Medulla oblongata (tissue), 1 donor: ENCODE measurements around the gene KRT76.
"Not testable (repeated sequence)": the region's sequence is repeated elsewhere in the genome, so short reads cannot be mapped to it uniquely, and the experiment has no call there.

Source experiments
- DNase-seq: peaks from one replicate; pipeline ENCODE4 v3.0.0-alpha.2; 2015; ENCODE audit errors: extremely low spot score

The KRT76 gene

GRCh38 chr12:52797529-52797894 is 20.4 kb upstream of the KRT76 start:
- DNase-seq = no peak

GRCh38 chr12:52796839-52797528 is 19.8 kb upstream of the KRT76 start:
- no peak for DNase-seq

DNA sequence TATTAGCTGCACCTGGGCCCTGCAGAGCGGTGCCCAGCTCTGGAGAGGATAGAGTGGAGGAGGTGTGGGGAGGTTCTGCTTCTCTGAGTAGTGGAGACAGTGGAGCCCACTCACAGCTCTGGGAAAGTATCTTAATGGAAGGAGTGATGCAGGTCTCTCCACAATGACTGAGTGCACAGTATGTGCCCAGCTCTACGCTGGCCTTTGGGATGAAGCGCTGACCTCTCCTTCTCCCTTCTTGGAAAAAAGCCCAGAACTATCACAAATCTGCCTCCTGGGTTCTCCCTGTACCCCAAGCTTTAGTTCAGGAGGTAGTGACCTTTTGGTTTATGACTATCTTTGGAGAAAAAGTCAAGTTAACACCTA is 19.3 kb upstream of the KRT76 start:
- no peak for DNase-seq

DNA sequence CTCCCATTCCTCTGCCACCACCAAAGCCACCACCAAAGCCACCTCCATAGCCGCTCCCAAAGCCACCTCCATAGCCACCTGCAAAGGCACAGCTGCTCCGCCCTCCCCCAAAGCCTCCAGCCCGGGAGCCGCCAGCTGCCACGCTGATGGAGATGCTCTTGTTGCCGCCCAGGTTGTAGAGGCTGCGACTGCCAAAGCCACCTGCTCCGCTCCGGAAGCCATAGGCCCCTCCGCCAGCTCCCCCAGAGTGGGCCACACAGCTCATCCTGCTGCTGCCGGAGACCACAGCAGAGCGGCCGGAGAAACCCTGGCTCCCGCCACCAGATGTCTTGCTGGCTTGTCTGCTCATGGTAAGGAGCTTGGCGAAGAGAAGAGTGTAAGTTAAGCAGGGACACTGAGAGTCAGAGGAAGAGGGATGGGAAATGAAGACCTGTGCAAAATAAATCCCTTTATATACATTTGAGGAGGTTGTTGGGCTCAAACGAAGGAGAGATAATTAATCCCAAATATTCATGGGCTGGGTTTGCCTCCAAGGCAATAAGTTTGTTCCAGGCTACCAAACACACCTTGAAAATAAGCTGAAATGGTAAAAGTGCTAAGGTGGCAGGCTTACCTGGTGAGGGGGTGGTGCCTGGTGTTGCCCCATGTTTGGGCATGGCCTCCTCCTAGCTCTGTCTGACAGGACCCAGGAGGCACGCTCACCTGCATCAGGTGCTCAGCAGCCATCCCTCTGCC is 18.7 kb upstream of the KRT76 start, which contains the start of gene KRT3:
TSS of gene KRT3 (minus strand) at position 424 of the 735 bp plus-strand sequence. CDS start at position 349, 75 bp downstream.
- DNase-seq = no peak

GRCh38 chr12:52795332-52795674 is 18.2 kb upstream of the KRT76 start:
- not testable (repeated sequence) for DNase-seq

- no peak for DNase-seq
These were observed 17.6 kb upstream of the KRT76 start for GRCh38 chr12:52794479-52795331.

GRCh38 chr12:52792185-52793029 is 15.3 kb upstream of the KRT76 start:
- DNase-seq = no peak

GRCh38 chr12:52791271-52792184 is 14.4 kb upstream of the KRT76 start:
- no peak for DNase-seq

GRCh38 chr12:52790427-52791270 is 13.5 kb upstream of the KRT76 start:
- no peak for DNase-seq

DNA sequence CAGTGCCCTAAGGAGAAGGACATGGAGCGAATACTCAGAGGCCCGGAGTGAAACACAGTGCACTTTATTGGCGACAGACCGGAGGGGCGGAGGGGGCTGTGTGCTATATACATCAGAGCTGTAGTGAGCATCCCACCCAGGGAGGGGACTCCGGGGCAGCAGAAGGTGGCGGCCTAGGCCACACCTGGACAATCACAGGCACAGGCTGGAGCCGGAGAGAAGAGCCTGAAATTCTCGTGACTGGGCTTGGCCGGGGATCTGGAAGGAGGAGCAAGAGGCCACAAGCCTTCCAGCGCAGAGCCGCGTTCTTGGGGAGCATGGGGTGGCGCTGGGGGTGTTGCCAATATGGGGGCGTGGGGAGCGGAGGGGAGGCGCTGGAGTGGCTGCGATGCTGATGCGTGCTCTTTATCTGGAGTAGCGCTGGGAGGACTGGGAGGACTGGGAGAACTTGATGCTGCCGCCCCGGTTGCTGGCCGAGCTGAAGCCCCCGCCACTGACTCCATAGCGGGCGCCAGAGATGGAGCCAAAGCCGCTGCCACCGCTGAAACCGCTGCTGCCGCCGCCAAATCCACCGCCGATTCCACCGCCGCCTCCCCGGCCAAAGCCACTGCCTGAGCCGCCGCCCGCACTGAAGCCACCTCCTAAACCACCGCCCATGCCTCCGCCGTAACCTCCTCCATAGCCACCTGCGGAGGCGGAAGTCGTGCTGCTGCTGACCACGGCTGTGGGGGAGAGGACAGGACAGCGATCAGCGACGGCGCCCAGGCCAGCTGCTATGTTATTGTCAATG is 12.7 kb upstream of the KRT76 start:
- DNase-seq = no peak

DNA sequence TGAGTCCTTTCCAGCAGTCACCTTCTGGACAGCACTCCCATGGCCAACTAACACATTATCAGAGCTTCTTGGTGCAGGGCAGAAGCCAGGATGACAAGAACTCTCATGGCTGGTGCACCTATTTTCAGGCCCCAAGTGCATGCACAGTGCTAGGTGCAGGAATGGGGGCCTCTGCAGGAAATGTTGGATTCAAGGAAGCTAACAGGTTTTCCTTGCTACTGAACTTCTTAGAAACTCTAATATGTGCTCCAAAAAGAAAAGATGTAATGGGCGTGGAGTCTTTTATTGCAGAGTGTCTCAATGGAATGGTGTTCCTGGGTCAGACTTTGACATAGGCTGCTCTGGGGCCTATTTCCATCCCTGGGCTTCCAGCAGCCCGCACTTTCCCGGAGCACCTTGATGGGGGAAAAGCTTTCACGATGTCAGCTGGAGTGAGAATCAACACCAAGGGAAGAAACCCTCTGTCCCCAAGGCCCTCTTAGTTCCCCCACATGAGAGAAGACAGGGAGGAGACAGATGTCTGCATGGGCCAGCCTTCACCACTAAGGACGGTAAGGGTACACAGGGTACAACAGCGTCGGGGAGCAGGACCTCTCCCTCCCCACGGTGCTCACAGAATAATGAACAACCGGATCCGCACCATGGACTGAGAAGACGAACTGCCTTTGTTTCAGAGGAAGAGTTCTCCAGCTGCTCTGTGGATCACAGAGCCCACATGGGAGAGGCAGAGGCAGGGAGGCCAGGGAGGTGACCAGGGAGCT is 11.9 kb upstream of the KRT76 start:
- DNase-seq = no peak

DNA sequence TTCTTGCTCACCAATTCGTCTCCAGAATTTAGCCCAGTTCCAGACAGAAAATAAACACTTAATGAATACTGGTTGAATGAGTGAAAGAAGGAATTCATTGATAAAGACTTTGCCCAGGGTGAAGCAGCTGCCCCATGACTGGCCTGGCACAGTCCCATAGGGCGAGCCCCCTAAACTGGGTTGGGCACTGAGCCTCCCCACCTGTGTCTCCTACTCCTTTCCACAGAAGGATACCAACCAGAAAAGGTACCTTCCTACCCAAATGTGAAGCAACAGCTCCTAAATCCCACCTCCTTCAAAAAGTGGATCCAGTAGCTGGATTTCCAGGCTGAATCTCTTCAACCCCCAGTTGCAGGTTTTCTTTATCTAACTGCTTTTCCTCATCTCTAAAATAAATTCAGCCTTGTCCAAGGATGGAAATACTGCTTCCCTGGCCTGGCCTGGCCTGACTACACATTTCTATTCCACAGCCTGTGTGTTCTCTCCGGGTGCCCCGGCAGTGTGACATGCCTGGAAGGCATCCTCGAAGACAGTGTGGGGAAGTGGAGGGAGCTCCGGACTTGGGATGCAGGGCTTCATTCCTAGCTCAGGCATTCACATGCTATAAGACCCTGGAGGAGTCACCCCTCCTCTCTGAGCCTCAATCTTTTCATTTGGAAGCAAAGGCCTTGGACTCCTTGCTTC is 11.2 kb upstream of the KRT76 start:
- DNase-seq = no peak

DNA sequence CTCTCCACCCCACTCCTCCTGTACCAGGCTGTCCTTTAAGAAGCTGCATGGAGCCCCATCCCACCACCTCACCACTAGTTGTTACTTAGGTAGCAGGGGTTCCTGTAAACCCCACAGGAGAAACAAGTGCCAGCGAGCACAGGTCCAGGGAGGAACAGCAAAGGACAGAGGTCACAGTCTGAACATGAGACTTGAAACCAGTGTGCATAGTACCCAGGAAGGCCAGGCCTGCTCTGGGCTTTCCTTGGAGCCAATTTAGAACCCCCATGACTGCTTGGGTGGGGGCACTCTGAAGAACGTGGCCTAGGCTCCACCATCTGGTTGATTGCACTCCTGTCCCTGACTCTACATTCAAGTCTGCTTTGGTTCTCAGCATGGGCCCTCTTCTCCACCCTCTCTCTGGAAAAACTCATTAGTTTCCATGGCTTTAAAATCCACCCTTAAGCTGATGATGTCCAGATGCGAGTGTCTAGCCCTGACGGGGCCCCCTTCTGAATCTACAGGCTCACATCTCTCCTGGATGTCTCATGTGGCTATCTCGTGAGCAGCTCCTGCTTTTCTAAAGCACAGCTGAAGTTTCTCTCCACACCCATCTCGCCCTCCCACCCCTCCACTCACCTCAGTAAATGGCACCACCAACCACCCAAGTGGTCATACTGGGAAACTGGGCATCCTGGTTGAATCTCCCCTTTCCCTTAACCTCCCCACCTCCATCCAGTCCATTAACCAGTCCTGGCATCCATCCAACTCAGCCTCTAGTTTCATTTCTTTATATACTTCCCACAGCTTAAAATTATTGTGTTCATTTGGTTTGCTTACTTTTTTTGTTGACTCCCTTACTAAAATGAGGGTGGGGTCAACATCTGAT is 10.4 kb upstream of the KRT76 start:
- peak; percentile 3 for DNase-seq

GRCh38 chr12:52784909-52785308 is 7.8 kb upstream of the KRT76 start:
- DNase-seq = no peak

- DNase-seq = no peak
These were observed 6.6 kb upstream of the KRT76 start for GRCh38 chr12:52783563-52784316.

GRCh38 chr12:52782502-52782901 is 5.4 kb upstream of the KRT76 start:
- no peak for DNase-seq
